ENCODE data around the gene ITPR2.
"Not testable (repeated sequence)": the region's sequence is repeated elsewhere in the genome, so short reads cannot be mapped to it uniquely, and the experiment has no call there.

ITPR2 gene

GRCh38 chr12:26740348-26740747, 92.6 kb downstream of the ITPR2 start:
- H3K4me1 ChIP-seq (ENCODE audit: insufficient read depth, low read length): peaks cover 3% of the 10 kb centered on the region; the same call in 1 of the 2 replicates

GRCh38 chr12:26737487-26738030, 95.4 kb downstream of the ITPR2 start:
- H3K9me3 ChIP-seq (ENCODE audit: control insufficient read depth, insufficient read depth, low read length): peaks cover 5% of the 10 kb centered on the region; the same call in 1 of the 2 replicates
- H3K9ac ChIP-seq (ENCODE audit: low read depth, low read length): no peak overlapping the region
- no peaks in the 10 kb centered on the region; the same call in 1 of the 2 replicates for H3K36me3 ChIP-seq (ENCODE audit: insufficient read depth, low read length)
- H3K4me1 ChIP-seq (ENCODE audit: insufficient read depth, low read length): no peaks in the 10 kb centered on the region

More at GRCh38 chr12:26740348-26740747, 92.6 kb downstream of the ITPR2 start:
- no peak overlapping the region for H3K9ac ChIP-seq (ENCODE audit: low read depth, low read length)
- peaks cover 5% of the 10 kb centered on the region; the same call in 1 of the 2 replicates for H3K9me3 ChIP-seq (ENCODE audit: control insufficient read depth, insufficient read depth, low read length)
- H3K36me3 ChIP-seq (ENCODE audit: insufficient read depth, low read length): no peaks in the 10 kb centered on the region; the same call in 1 of the 2 replicates

- Histone ChIP-seq H3K36me3 (ENCODE audit: insufficient read depth, low read length) (no peaks in the 10 kb centered on the region; the same call in 1 of the 2 replicates), H3K9me3 (ENCODE audit: control insufficient read depth, insufficient read depth, low read length) (peaks cover 5% of the 10 kb centered on the region; the same call in 1 of the 2 replicates)
Measured at GRCh38 chr12:26736563-26737486, 96.2 kb downstream of the ITPR2 start.

GRCh38 chr12:26735249-26735639, 97.8 kb downstream of the ITPR2 start:
- H3K9ac ChIP-seq (ENCODE audit: low read depth, low read length): no peak overlapping the region
- H3K4me1 ChIP-seq (ENCODE audit: insufficient read depth, low read length): no peaks in the 10 kb centered on the region; the same call in 1 of the 2 replicates
- peaks cover 5% of the 10 kb centered on the region; the same call in 1 of the 2 replicates for H3K9me3 ChIP-seq (ENCODE audit: control insufficient read depth, insufficient read depth, low read length)
- H3K36me3 ChIP-seq (ENCODE audit: insufficient read depth, low read length): no peaks in the 10 kb centered on the region; the same call in 1 of the 2 replicates

More at GRCh38 chr12:26736563-26737486, 96.2 kb downstream of the ITPR2 start:
- no peak overlapping the region for H3K9ac ChIP-seq (ENCODE audit: low read depth, low read length)
- no peaks in the 10 kb centered on the region; the same call in 1 of the 2 replicates for H3K4me1 ChIP-seq (ENCODE audit: insufficient read depth, low read length)

- Histone ChIP-seq H3K9me3 (ENCODE audit: control insufficient read depth, insufficient read depth, low read length) (peaks cover 5% of the 10 kb centered on the region; the same call in 1 of the 2 replicates), H3K9ac (ENCODE audit: low read depth, low read length) (no peak overlapping the region), H3K4me1 (ENCODE audit: insufficient read depth, low read length) (no peaks in the 10 kb centered on the region; the same call in 1 of the 2 replicates), H3K36me3 (ENCODE audit: insufficient read depth, low read length) (no peaks in the 10 kb centered on the region; the same call in 1 of the 2 replicates)
Measured at GRCh38 chr12:26734510-26735248, 98.3 kb downstream of the ITPR2 start.

- H3K9ac ChIP-seq (ENCODE audit: low read depth, low read length): no peak overlapping the region
Measured at GRCh38 chr12:26732005-26732908, 100.7 kb downstream of the ITPR2 start.

GRCh38 chr12:26730481-26731350, 102.3 kb downstream of the ITPR2 start:
- no peaks in the 10 kb centered on the region for H3K9me3 ChIP-seq (ENCODE audit: control insufficient read depth, insufficient read depth, low read length)
- no peak overlapping the region for H3K9ac ChIP-seq (ENCODE audit: low read depth, low read length)
- no peaks in the 10 kb centered on the region for H3K36me3 ChIP-seq (ENCODE audit: insufficient read depth, low read length)
- no peaks in the 10 kb centered on the region; the same call in 1 of the 2 replicates for H3K4me1 ChIP-seq (ENCODE audit: insufficient read depth, low read length)

More at GRCh38 chr12:26732005-26732908, 100.7 kb downstream of the ITPR2 start:
- Histone ChIP-seq H3K9me3 (ENCODE audit: control insufficient read depth, insufficient read depth, low read length) (no peaks in the 10 kb centered on the region), H3K36me3 (ENCODE audit: insufficient read depth, low read length) (no peaks in the 10 kb centered on the region), H3K4me1 (ENCODE audit: insufficient read depth, low read length) (no peaks in the 10 kb centered on the region; the same call in 1 of the 2 replicates)

GRCh38 chr12:26729137-26729671, 103.8 kb downstream of the ITPR2 start:
- H3K9me3 ChIP-seq (ENCODE audit: control insufficient read depth, insufficient read depth, low read length); H3K9ac ChIP-seq (ENCODE audit: low read depth, low read length); H3K4me1 ChIP-seq (ENCODE audit: insufficient read depth, low read length); H3K36me3 ChIP-seq (ENCODE audit: insufficient read depth, low read length): not testable (repeated sequence)

GRCh38 chr12:26728205-26729050, 104.6 kb downstream of the ITPR2 start:
- Histone ChIP-seq H3K4me1 (ENCODE audit: insufficient read depth, low read length) (no peaks in the 10 kb centered on the region; the same call in 1 of the 2 replicates), H3K9me3 (ENCODE audit: control insufficient read depth, insufficient read depth, low read length) (no peaks in the 10 kb centered on the region), H3K36me3 (ENCODE audit: insufficient read depth, low read length) (no peaks in the 10 kb centered on the region), H3K9ac (ENCODE audit: low read depth, low read length) (no peak overlapping the region)

- Histone ChIP-seq H3K9ac (ENCODE audit: low read depth, low read length) (no peak overlapping the region), H3K9me3 (ENCODE audit: control insufficient read depth, insufficient read depth, low read length) (no peaks in the 10 kb centered on the region), H3K36me3 (ENCODE audit: insufficient read depth, low read length) (no peaks in the 10 kb centered on the region), H3K4me1 (ENCODE audit: insufficient read depth, low read length) (no peaks in the 10 kb centered on the region; the same call in 1 of the 2 replicates)
Measured at GRCh38 chr12:26727482-26728204, 105.4 kb downstream of the ITPR2 start.

GRCh38 chr12:26726956-26727355, 106.0 kb downstream of the ITPR2 start:
- no peak overlapping the region for H3K9ac ChIP-seq (ENCODE audit: low read depth, low read length)
- no peaks in the 10 kb centered on the region; the same call in 1 of the 2 replicates for H3K4me1 ChIP-seq (ENCODE audit: insufficient read depth, low read length)
- no peaks in the 10 kb centered on the region for H3K9me3 ChIP-seq (ENCODE audit: control insufficient read depth, insufficient read depth, low read length)
- no peaks in the 10 kb centered on the region for H3K36me3 ChIP-seq (ENCODE audit: insufficient read depth, low read length)
